Osteoblast (primary cell): ENCODE measurements around the gene B4GALT3. TPM values are rescaled to one million over a fixed set of nuclear protein-coding genes. Genes with fewer than 3 reads are reported as not detected.

ENCODE experiments used
- DNase-seq: peaks from one replicate; pipeline ENCODE4 v3.0.0; 2011; ENCODE audit warnings: low spot score, mixed read lengths; ENCODE audit not compliant: insufficient read length; ENCODE audit errors: missing footprints
- H2AFZ ChIP-seq: 2 replicates; pipeline ENCODE4 v1.6.0; 2011; ENCODE audit warnings: mild to moderate bottlenecking, low read length
- H3K27ac ChIP-seq: 2 replicates; pipeline ENCODE4 v1.5.1; 2011; ENCODE audit warnings: mild to moderate bottlenecking, low read depth, low read length, moderate library complexity
- H3K27me3 ChIP-seq: 2 replicates; pipeline ENCODE4 v1.6.0; 2012; ENCODE audit warnings: mild to moderate bottlenecking, control low read depth, inconsistent platforms, low read length, moderate library complexity; ENCODE audit not compliant: insufficient read depth
- H3K36me3 ChIP-seq: 2 replicates; pipeline ENCODE4 v1.5.1; 2011; ENCODE audit warnings: mild to moderate bottlenecking, low read length, control low read depth, moderate library complexity; ENCODE audit not compliant: insufficient read depth
- H3K4me1 ChIP-seq: 2 replicates; pipeline ENCODE4 v1.5.1; 2011; ENCODE audit warnings: mild to moderate bottlenecking, low read length, control low read depth, moderate library complexity; ENCODE audit not compliant: insufficient read depth
- H3K4me2 ChIP-seq: 2 replicates; pipeline ENCODE4 v1.6.0; 2011; ENCODE audit warnings: mild to moderate bottlenecking, low read length; ENCODE audit not compliant: insufficient read depth
- H3K4me3 ChIP-seq: fragments of 200-600 bp; sonication (generic); 3 replicates; pipeline ENCODE4 v1.5.1; 2012; ENCODE audit warnings: mild to moderate bottlenecking, low read length, inconsistent platforms; ENCODE audit not compliant: insufficient read depth
- H3K79me2 ChIP-seq: 2 replicates; pipeline ENCODE4 v1.6.0; 2012; ENCODE audit warnings: mild to moderate bottlenecking, low read length, control low read depth, inconsistent platforms; ENCODE audit not compliant: insufficient read depth
- H3K9me3 ChIP-seq: 2 replicates; pipeline ENCODE4 v1.5.1; 2011; ENCODE audit warnings: low read depth, low read length, control low read depth
- H4K20me1 ChIP-seq: 2 replicates; pipeline ENCODE4 v1.6.0; 2012; ENCODE audit warnings: mild to moderate bottlenecking, low read length, control low read depth; ENCODE audit not compliant: insufficient read depth
- total RNA-seq: library from RNA; depleted of rRNA; stranded (reverse); fragments of >200 nt; gene quantifications from 2 replicates; pipeline ENCODE4 v1.2.3, GENCODE V29; 2012
- TF ChIP-seq, protein P1 (sequence below): IDR thresholded peaks from 2 replicates; pipeline ENCODE4 v1.5.1; 2011; ENCODE audit warnings: mild to moderate bottlenecking, low read depth, low read length, moderate library complexity; ENCODE audit errors: extremely low read depth

Gene B4GALT3
- total RNA-seq, 1 donor = 18.5 TPM

DNA sequence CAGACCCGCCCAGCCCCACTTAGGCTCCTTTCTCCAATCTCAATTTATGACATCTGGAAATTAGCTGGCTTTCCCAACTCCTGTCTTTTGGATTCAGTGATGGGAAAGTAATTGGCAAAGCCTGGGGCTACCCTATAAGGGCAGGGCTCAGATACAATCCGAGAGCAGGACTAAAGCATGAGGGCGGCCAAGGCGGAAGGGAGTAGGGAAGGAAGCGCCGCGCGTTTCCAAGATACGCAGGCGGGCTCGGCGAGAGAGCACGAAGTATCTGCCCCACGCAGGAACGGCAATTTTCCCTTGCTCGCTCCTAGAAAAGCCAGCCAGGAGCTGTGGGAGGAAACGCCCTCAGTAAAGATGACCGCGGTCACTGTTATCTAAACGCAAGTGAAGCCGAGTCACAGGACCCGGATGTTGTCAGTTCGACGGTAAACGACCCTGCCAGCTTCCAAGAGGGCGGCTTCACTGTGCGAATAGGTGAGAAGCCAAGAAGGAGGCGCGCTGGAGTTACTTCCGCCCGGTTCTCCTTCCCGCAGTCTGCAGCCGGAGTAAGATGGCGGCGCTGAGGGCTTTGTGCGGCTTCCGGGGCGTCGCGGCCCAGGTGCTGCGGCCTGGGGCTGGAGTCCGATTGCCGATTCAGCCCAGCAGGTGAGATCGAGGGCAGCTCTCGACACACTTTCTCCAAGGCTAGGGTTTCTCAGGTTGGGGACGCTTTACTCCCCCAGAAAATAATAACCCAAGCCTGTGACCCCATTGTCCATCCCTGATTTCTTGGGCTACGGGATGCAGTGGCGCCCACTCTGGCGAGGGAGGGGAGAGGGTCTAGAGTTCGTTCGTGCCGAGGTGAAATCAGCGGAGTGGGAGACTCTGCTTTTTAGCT, 24.8 kb upstream of the B4GALT3 start, which contains the start of gene NDUFS2:
Gene NDUFS2, plus strand, starts transcription at position 532 of the 877 bp plus-strand sequence. Its CDS starts 19 bp downstream, at position 551.
- H3K4me1 ChIP-seq = peaks cover 54% of the 10 kb centered on the region
- H3K79me2 ChIP-seq = peaks cover 44% of the 10 kb centered on the region

DNA sequence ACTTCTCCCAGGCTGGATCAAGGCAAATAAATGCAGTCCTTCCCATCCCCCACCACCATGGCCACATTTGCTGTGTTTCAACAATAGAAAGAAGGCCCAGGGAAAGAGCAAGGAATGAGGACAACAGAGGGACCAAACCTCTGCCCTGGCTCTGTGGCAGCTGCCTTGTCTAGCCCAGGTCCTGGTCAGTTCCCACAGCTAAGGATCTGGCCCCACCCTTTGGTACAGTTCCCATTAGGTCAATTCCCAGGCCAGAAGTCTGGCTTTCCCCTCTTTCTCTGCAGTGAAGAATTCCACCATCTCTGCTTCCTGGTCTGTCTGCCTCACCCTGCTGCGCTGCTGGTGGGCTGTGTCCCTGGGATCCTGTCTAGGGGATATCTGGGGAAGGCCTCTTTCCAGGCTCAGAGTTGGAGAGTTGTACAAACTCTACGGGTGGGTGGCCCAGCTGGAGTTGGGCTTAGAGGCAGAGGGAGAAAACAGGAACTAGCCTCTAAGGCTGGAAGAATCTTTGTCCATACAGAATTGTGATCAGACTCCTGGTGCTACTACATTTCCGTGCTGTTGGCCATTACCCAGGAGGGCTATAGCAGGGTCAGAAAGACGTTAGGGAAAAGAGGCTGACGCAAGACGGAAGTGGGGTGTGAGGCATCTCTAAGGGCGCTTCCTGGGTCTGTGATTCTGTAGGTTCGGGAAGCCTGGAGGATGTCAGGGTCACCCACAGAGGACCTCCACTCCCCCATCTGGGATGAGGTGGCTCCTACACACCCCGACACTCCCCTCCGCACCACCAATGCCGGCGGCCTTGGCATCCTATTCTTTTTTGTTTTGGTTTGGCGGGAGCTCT, 23.9 kb upstream of the B4GALT3 start:
- H3K4me1 ChIP-seq = peaks cover 58% of the 10 kb centered on the region
- peak overlapping the region; percentile 92 for H2AFZ ChIP-seq
- TF ChIP-seq, protein P1, sequence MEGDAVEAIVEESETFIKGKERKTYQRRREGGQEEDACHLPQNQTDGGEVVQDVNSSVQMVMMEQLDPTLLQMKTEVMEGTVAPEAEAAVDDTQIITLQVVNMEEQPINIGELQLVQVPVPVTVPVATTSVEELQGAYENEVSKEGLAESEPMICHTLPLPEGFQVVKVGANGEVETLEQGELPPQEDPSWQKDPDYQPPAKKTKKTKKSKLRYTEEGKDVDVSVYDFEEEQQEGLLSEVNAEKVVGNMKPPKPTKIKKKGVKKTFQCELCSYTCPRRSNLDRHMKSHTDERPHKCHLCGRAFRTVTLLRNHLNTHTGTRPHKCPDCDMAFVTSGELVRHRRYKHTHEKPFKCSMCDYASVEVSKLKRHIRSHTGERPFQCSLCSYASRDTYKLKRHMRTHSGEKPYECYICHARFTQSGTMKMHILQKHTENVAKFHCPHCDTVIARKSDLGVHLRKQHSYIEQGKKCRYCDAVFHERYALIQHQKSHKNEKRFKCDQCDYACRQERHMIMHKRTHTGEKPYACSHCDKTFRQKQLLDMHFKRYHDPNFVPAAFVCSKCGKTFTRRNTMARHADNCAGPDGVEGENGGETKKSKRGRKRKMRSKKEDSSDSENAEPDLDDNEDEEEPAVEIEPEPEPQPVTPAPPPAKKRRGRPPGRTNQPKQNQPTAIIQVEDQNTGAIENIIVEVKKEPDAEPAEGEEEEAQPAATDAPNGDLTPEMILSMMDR = no peak
- H3K27me3 ChIP-seq = no peaks in the 10 kb centered on the region
- peak; percentile 83 for DNase-seq
- H3K36me3 ChIP-seq = peaks cover 11% of the 10 kb centered on the region
- H3K27ac ChIP-seq = peak overlapping the region; percentile 94
- H3K4me2 ChIP-seq = peak overlapping the region; percentile 89
- H3K9me3 ChIP-seq = no peaks in the 10 kb centered on the region
- H3K4me3 ChIP-seq = peak overlapping the region; percentile 97
- peaks cover 45% of the 10 kb centered on the region for H3K79me2 ChIP-seq
- H4K20me1 ChIP-seq = no peaks in the 10 kb centered on the region

More for the DNA sequence above, 24.8 kb upstream of the B4GALT3 start, which contains the start of gene NDUFS2:
- Histone ChIP-seq H3K27ac (peak within 1 kb of the TSS; percentile 94), H3K4me2 (peak within 1 kb of the TSS; percentile 89), H4K20me1 (no peaks in the 10 kb centered on the region), H3K4me3 (peak within 1 kb of the TSS; percentile 97), H3K36me3 (peaks cover 19% of the 10 kb centered on the region), H3K27me3 (no peaks in the 10 kb centered on the region), H2AFZ (peak within 1 kb of the TSS; percentile 92), H3K9me3 (no peaks in the 10 kb centered on the region)
- peak; percentile 93 for DNase-seq
- TF ChIP-seq, protein P1 = peak; percentile 23

DNA sequence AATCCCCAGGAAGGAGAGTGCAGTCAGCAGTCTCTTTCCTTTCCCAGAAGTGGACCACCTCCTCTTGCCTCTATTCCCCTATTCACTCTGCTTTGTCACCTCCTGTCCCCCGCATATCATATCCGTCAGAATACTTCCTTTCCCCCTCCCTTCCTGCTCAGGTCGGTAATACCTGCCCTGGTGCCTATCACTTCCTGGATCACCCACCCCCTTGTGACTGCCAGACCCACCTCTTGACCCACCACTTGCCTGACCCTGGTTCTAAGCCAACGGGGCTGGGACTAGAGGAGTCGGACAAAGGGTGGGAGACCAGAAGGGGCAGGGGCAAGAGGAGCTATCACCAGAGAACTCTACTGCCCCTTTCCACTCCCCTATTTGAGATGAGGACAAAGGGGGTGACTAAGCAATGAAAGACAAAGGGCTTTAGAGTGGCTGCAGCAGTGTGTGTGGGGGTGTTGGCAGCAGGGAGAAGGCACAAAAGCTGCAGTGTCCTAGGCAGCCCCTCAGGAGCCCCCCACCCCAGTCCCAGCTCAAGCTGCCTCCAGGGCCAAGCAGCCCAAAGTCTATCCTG, 23.2 kb upstream of the B4GALT3 start:
- H4K20me1 ChIP-seq = no peaks in the 10 kb centered on the region
- H3K27ac ChIP-seq = peak overlapping the region; percentile 94
- no peak for DNase-seq
- H3K9me3 ChIP-seq = no peaks in the 10 kb centered on the region
- no peaks in the 10 kb centered on the region for H3K27me3 ChIP-seq
- H3K79me2 ChIP-seq = peaks cover 42% of the 10 kb centered on the region
- TF ChIP-seq, protein P1 = no peak
- H3K4me3 ChIP-seq = no peak overlapping the region
- peaks cover 10% of the 10 kb centered on the region for H3K36me3 ChIP-seq
- no peak overlapping the region for H3K4me2 ChIP-seq
- H3K4me1 ChIP-seq = peaks cover 58% of the 10 kb centered on the region
- H2AFZ ChIP-seq = peak overlapping the region; percentile 32
